Stimulated activated CD4-positive, alpha-beta T cell treated with anti-CD3 and anti-CD28 coated beads, Interleukin-12 subunit alpha, Interleukin-12 subunit beta, amount 100 ng/mL, for 24 hours (primary cell): ENCODE measurements around the gene MRAS.

Source experiments
- DNase-seq, 2 experiments: peaks; one replicate each; pipeline ENCODE4 v3.0.0-alpha.2; 2020; ENCODE audit warnings: low read depth in 2 of 2

Gene MRAS

DNA sequence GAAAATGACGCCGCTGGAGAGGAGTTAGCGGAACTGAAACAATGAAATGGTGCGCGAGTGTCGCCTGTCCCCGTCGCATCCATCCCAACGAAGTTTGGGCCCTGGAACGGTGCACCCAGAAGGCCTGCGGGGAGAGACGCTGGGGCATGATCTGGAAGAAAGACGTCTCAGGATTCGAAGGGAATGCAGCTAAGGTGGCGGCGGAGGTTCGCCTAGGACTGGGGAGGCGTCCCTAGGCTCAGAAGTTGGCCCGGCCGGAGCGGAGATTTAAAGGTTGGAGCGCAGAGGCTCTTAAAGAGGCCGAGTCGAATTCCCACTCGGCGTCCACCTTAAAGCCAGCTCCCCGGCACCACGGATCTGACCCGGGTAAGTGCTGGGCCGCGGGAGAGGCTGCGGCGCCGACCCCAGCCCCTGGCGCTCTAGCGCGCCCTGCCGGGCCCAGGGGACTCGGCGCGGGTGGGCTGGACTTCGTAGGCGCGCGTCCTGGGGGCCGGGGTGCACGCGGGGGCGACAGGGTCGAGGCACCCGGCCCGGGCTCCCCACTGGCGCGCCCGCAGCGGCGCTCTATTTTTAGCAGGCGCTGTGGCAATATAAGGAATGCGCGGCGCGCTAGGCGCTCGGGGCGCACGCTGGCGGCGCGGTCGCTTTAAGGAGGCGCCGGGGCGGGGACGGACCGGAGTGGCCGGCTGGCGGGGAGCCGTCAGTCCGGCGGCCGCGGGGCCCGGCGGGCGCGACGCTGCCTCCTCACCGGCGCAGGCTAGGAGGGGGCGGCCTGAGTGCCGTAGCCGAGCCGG is at the start of gene MRAS:
Gene MRAS (plus strand): TSS at position 620 of the 794 bp plus-strand sequence. CDS start 24,305 bp downstream, outside the sequence.
- DNase-seq: no peak

DNA sequence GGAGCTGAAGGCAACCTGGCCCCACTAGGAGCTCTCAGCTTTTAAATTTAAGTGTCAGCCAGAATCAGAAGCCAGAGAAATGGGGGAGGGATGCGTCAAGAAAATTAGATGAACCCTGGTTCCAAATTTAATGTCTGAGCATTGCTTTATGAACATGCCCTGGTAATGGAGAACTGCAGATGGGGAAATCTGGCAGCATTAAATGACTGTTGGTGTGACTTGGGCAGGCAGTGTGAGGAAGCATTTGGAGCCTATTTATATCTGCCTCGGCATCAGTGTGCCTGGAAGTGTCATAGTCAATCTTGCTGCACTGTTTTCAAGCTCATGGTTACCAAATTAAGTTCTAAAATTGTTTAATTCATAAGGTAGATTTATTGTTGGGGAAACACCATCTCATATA is 47.7 kb upstream of the MRAS start:
- no peak for DNase-seq

DNA sequence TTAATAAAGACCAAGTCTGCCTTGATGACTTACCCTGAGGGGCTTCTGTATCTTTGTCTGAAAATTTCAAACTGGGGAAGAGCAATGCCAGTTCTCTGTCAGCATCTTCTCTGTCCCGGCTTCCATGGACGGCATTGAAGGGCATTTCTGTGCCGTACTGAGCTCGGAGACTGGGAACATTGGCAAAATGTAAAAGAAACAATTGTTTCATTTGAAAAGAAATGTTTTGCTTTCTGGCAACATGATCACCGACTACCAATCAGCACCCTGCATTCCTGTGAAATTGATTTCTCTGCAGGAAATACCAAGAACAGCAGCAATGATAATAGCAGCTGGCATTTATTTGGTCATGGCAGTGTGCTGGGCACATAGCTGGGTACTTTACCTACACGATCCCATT is 44.9 kb upstream of the MRAS start:
- no peak for DNase-seq

DNA sequence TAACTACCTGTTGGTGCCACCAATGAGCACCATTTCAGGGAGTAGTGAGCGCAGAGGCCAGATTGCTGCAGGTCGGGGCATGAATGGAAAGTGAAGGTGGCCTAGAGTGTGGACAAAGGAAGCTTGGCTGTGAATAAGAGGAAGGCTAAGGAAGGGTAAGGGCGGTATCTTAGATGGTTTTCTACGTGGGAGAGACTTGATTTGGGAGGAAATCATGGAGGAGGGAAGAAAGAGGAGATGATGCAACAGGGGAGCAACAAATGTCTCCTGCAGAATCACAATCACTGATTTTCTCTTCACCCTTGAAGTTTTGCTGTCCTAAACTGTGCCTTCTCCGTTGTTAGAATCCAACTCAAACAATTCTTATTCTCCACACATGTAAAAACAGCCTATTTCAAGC is 40.5 kb upstream of the MRAS start:
- no peak for DNase-seq

DNA sequence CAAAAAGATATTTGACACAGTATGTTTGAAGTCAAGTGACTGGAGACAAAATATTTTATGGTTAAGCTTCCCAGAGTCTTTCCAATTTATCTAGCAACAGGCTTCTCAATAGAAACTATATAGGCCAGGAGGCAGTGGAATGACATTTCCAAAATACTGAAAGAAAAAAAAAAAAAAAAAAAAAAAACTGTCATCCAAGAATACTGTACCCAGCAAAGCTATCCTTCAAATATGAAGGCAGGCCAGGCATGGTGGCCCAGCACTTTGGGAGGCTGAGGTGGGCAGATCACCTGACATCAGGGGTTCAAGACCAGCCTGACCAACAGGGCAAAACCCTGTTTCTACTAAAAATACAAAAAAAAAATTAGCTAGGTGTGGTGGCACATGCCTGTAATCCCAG is 39.6 kb upstream of the MRAS start:
- no peak for DNase-seq

DNA sequence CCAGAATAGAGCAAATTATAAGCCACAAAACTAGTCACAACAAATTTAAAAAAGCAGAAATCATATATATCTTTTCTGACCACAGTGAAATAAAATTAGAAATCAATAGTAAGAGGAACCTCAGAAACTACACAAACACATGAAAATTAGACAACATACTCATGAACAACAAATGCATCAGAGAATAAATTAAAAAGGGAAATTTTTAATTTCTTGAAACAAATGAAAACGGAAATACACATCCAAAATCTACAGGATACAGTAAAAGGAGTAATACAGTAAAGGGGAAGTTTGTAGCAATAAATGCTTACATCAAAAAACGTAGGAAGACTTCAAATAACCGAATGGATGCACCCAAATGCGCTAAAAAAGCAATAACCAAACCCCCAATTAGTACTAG is 37.9 kb upstream of the MRAS start:
- DNase-seq: no peak

DNA sequence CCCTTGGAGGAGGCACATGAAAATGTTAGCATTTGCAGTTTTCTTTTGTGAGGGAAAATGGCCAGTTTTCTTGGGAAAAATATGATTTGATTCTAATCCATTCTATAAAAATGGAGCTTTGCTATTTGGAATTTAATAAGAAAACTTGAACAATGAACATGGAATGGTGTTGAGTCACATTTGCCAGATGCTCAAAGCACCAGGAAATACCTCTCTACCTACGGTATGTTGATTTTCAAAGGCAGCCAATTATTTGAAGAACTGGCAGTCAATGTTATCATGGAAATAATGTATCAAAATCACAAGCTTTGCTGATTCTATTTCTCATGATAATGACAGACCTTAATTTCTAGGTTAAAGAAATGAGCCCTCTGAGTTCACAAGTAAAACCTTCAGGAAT is 33.6 kb upstream of the MRAS start:
- DNase-seq: no peak

DNA sequence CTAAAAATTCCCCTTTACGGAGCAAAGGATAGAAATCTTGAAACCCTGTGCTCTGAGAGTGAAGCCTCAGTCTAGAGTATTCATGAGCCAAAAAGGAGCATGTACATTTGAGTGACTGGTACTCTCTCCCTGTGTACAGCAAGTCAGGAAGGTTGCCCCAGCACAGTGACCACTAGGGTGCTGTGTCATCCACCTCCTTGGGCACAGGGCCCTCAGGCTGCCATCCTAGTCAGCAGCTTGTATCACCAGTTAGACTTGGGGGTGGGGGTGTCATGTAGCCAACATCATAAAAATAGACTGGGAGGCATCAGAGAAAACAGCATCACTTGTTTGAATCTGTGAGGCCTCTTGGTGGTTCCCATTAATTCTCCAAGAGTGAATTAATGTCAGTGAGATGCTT is 30.7 kb upstream of the MRAS start:
- DNase-seq: no peak

DNA sequence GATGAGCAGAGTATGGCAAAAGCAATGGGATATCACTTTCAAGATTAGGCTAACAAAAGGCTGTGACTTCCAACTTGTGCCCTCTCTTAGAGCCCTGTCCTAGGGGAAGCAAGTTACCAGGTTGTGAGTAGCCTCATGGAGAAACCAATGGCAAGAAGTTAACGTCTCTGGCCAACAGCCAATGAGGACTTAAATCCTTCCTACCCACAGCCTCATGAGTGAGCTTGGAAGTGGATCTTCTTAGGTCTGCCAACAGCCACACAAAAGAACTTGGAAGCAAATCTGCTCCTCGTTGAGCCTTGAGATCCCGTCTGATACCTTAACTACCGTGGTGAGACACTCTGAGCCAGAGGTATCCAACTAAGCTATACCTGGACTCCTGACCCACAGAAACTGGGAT is 24.4 kb upstream of the MRAS start:
- DNase-seq: no peak

DNA sequence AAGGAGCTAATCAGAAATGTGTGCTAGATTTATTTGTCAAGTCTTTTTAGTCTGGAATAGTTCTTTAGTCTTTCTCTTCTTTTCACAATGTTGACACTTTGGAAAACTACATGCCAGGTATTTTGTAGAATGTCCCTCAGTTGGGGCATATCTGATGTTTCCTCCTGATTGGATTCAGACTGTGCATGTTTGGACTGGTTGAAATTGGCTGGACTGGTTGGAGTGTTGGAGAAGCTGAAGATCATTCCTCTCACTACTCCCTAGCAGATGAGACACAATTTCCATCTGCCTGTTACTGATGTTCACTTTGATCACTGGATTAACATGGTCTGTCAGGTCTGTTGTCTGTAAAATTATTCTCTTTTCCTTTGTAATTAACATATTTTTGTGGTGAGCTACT is 22.4 kb upstream of the MRAS start:
- no peak for DNase-seq

DNA sequence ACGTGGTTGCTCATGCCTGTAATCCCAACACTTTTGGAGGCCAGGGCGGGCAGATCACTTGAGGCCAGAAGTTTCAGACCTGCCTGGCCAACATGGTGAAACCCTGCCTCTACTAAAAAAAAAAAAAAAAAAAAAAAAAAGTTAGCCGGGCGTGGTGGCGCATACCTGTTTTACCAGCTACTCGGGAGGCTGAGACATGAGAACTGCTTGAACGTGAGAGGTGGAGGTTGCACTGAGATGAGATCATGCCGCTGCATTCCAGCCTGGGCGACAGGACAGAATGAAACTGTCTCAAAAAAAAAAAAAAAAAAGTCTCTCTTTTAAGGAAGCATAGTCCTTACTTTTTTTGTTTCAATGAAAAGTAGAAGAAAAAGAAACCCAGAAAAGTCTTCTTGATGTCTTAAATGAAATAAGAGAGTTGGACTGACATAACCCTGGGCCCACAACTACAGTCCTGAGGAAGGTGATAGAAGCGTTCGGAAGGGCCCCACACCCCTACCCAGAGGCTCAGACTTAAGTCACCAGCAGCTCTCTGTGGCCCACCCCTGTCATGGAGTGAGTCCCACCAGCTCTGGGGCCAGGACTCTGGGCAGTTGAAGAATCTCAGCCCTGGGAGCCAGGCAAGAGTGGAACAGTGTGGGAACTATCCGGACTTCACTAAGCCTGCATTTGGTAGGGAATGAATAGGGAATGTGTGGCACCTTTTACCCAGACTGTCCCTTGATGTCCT is 21.3 kb upstream of the MRAS start:
- no peak for DNase-seq

DNA sequence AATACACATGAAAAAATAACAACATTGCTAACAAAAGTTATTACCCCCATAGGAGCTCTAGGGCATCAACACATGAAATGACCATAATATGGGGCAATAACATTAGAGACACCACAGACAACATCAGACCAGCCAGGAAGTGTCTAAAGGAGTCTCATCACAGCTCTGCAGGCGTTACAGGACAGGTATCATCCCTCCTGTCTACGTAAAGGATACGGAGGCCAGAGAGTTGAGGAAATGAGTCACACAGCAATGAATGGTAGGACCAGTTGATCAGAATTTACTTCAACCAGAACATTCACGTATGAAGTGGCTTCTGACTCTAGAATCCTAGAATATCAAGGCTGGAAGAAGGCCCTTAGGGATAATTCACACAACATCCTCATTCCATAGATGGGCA is 20.5 kb upstream of the MRAS start:
- DNase-seq: no peak

DNA sequence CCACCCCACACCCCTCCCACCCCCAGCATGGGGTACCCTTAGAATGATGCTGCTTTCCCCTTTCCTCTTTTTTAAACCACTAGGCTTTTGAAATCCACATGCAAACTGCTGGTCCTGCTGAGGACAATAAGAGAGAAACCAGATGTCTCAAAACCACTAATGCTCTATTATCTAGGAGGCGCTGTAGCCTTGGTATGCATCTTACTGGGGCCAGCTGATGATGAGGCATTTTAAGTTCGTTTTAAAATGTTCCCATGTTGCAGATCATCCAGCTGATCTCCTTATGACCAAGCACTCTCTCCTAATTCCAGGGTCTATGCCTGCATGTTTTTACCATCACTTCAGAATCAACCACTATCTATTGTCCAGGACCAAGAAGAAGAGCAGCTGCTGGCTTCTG is 20.0 kb upstream of the MRAS start:
- no peak for DNase-seq

DNA sequence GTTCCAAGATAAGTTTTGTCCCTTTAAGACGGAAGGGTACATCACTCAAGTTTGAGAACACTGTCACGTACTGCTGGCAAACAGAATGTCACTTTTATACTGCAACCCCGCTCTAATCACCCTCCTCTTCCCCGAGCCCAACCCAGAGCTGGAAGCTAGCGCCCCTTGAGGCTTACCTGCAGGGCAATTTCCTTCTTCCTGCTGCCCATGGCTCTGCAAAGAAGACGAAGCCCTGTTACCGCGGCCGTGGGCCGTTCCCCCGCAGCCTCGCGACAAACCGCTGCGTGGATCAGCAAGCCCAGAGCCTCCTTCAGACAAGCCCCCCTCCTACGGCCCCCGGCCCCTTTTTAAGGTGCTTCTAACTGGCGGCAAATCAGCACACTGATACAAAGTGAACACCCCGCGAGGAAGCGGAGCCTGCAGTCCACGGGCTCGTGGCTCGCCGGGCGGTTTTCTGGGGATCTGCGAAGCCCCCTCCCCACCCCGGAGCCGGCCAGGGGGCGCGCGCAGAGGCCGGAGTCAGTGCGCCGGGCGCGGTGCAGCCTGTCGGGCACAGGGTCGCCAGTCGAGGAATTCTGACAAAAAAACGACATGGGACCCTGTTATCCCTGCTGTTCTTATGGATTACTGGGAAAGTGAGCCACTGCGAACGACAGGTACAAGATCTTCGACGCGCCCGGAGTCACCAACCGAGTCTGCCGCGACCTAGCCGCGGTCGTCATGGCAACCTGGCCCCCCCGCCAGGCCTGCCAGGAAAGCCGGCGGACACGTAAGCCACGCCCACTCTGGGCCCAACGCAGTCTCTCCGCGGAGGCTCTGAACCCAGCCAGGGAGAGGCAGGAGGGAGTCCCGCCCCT is 19.0 kb upstream of the MRAS start, which contains the start of gene NME9:
Gene NME9 (minus strand): TSS at position 725 of the 857 bp plus-strand sequence. CDS start 516 bp downstream, at position 209.
- DNase-seq: peak; percentile 73 to 83

DNA sequence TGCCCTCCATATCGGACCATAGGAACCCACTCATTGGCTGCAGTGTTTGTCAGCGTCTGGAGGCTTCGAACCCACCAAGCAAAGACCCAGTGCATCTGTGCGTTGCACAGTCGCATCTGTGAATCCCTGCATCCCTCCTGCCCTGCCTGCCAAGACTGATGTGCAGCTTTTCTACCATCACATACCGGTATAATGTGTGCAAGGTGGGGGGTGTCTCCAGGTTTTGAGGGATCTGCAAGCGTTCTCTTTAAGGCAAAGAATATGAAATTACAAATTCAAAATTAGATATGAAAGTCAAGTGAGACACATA is 18.4 kb upstream of the MRAS start:
- no peak for DNase-seq

DNA sequence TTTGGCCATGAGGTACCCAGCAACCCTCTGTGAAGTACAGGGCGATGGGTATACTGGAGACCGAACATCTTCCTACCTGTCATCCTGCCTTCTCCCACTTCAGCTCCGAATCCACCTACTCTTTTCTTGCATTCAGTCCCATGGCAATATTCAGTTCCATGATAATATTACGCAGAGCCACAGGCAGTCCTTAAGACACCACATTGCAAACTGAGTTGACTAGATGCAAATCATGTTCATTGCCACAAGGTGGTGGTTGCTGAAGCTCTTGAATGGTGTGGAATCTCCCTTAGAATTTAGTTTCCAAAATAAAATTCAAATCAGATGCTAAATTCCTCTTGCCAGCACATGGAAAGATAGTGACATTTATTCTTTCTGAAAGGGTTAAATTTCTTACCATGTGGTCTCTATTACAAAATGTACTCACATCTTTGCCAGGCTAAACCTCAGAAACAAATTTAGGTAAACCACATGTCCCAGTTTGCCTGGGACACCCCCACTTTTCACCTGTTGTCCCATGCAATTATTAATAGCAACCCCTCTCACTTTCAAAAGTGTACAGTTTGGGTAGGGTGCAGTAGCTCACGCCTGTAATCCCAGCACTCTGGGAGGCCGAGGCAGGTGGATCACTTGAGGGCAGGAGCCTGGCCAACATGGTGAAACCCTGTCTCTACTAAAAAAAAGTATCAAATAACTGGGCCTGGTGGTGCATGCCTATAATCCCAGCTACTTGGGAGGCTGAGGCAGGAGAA is 17.1 kb upstream of the MRAS start:
- no peak for DNase-seq

DNA sequence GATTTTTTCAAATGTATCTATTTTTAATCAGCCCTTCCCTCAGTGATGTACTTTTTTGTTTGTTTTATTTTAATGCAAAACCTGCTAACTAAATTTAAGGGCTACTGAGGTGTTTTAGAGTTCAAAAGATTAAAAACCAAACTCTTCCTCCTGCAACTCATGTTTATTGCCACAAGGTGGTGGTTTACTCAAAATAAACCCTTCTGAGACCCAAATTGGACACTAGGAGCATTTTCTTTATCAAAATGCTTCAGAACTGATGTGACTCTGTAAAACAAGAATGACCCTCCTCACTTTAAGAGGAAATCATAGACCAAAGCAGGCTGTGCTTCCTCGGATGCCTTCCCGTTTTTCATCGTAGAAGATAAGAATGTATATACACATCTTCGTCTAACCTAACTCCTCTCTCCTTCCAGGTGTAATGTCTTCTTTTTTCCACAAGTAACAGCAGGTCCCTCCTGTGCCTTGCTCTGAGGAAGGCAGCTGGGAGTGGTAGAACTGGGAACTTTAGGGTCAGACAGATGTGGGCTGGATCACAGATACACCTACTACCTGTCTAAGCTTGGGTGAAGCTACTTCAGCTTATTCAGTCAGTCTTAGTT is 15.8 kb upstream of the MRAS start:
- no peak for DNase-seq

DNA sequence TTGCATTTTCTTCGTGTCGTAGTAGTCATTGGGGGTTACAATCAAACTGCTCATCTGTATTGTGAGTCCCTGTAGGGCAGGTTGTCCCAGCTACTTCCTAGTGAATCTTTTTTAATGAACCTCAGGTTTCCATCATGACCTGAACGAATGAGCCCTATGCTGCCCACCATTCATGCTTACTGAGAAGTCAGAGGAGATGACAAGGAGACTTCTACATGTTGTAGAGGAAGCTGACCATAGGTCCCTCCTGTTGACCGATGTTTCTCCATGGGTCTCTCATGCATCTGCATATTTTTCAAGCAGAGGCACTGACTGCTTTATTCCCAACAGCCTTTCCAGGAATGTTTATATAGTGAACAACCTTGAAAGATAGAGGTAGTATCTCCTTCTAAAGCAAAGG is 13.8 kb upstream of the MRAS start:
- DNase-seq: no peak

DNA sequence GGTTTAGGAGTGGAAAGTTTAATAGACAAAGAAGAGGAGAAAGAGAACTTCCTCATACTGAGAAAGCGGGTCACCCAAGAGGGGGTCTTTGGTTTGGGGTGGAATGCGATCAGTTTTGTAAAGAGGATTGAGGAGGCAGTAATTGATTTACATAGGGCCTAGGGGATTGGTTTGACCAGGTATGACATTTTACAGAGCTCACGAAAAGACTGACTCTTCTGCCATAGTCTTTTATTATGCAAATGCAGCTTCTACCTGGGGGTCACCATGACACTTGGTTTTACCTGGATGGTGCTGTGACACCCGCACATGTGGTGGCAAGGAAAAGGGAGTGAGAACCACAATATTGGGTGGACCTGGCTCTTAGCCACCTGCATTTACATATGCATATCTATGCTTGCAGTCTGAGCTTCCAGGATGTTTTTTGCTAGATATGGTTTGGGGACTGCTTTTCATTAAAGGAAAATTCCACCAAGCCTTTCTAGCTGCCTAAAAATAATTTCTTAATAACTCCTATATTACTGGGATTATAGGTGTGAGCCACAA is 11.9 kb upstream of the MRAS start:
- DNase-seq: no peak

DNA sequence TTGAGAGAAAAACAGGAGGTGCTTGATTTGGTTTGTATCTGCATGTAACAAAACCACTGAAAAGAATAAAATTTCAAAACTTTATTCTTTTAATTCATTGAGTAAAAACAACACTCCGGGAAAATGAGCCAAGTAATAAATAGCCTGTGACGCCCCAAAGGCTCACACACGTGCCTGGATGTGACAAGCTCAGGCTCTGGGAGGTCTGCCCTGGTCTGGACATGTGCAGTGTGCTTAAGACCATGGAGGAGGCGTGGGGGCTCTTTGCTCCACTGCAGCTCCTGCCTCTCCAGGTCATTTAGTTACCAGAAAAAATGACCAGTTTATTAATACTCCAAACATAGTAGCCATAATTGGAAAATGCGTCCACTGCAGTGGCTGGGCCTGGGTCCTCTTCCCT is 10.1 kb upstream of the MRAS start:
- DNase-seq: no peak

DNA sequence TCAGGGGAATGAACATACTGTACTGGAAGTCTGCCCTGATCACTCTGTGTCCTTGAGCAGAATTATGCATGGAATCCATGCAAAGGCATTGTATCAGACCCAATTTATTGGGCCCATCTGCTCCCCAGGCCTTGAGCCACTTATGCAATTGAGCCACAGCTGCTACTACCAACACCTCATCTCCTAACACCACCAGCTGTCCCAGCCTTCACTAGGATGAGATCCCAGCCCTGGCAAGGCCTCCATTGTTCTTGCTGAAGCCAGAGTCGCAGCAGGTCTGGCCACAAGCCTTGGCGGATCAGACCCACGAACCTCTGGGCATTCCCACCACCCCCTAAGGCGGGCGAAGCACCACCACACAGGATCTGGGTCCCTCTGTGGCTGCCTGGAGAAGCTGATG is 9.6 kb upstream of the MRAS start:
- no peak for DNase-seq
